Thoracic aorta (tissue), 2 donors: ENCODE data around the gene KRT76. TPM values are rescaled to one million over a fixed set of nuclear protein-coding genes. Genes with fewer than 3 reads are reported as not detected.

Experiments
- ATAC-seq: fragments of 150-250 bp; one replicate; pipeline ENCODE4 v1.8.0; 2017; ENCODE audit warnings: low read depth; ENCODE audit not compliant: insufficient number of reproducible peaks, low FRiP score
- DNase-seq: peaks from one replicate; pipeline ENCODE4 v3.0.0-alpha.2; 2020; ENCODE audit warnings: low spot score
- H3K27ac ChIP-seq, 2 donors: fragments of 200-600 bp; sonication (generic); 1 replicate in 1 of 2; 2 replicates in 1 of 2; pipeline ENCODE4 v1.5.1; 2016; ENCODE audit warnings: mild to moderate bottlenecking in 2 of 2, moderate library complexity in 2 of 2
- H3K27me3 ChIP-seq: fragments of 200-600 bp; sonication (generic); replicated peaks from 2 replicates; pipeline ENCODE4 v1.6.0; 2016; ENCODE audit warnings: mild to moderate bottlenecking; ENCODE audit not compliant: insufficient read depth
- H3K36me3 ChIP-seq: fragments of 200-600 bp; sonication (generic); one replicate; pipeline ENCODE4 v1.5.1; 2016
- H3K4me1 ChIP-seq, 2 donors: fragments of 200-600 bp; sonication (generic); 1 replicate in 1 of 2; 2 replicates in 1 of 2; pipeline versions ENCODE4 v1.5.1 to v1.6.0; 2016; ENCODE audit warnings: low read depth in 2 of 2, mild to moderate bottlenecking in 1 of 2; ENCODE audit not compliant: control insufficient read depth in 1 of 2
- H3K4me3 ChIP-seq: fragments of 200-600 bp; sonication (generic); 2 replicates; pipeline ENCODE4 v1.5.1; 2016; ENCODE audit warnings: mild to moderate bottlenecking
- H3K9me3 ChIP-seq: fragments of 200-600 bp; sonication (generic); 2 replicates; pipeline ENCODE4 v1.5.1; 2016
- CTCF ChIP-seq: fragments of 200-600 bp; sonication (generic); IDR thresholded peaks from one replicate; pipeline ENCODE4 v1.5.1; 2019; ENCODE audit warnings: antibody characterized with exemption
- total RNA-seq, 2 donors: library from RNA; depleted of rRNA; stranded (reverse); fragments of >200 nt; gene quantifications; one replicate each; pipeline versions ENCODE4 v1.1.0 to v1.2.3, GENCODE V29; 2016

Gene KRT76
- total RNA-seq, 2 donors from 2014 or later: not detected

GRCh38 chr12:52784909-52785308, 7.8 kb upstream of the KRT76 start:
- Histone ChIP-seq H3K4me1 (no peaks in the 10 kb centered on the region), H3K36me3 (no peaks in the 10 kb centered on the region), H3K27ac (no peak overlapping the region), H3K4me3 (no peak overlapping the region), H3K27me3 (no peaks in the 10 kb centered on the region), H3K9me3 (no peaks in the 10 kb centered on the region)
- no peak for ATAC-seq
- TF ChIP-seq CTCF: no peak
- no peak for DNase-seq

GRCh38 chr12:52783563-52784316, 6.6 kb upstream of the KRT76 start:
- Histone ChIP-seq H3K27me3 (no peaks in the 10 kb centered on the region), H3K27ac (no peak overlapping the region), H3K36me3 (no peaks in the 10 kb centered on the region), H3K9me3 (no peaks in the 10 kb centered on the region), H3K4me1 (no peaks in the 10 kb centered on the region), H3K4me3 (no peak overlapping the region)
- no peak for TF ChIP-seq CTCF
- no peak for ATAC-seq
- DNase-seq: no peak

- no peak for ATAC-seq
- Histone ChIP-seq H3K27me3 (no peaks in the 10 kb centered on the region), H3K4me3 (no peak overlapping the region), H3K27ac (no peak overlapping the region), H3K36me3 (no peaks in the 10 kb centered on the region), H3K9me3 (no peaks in the 10 kb centered on the region), H3K4me1 (no peaks in the 10 kb centered on the region)
- DNase-seq: no peak
- TF ChIP-seq CTCF: no peak
These were observed 5.4 kb upstream of the KRT76 start for GRCh38 chr12:52782502-52782901.

- no peak for TF ChIP-seq CTCF
- DNase-seq (no peak), ATAC-seq (no peak)
- Histone ChIP-seq H3K27ac (no peak overlapping the region), H3K4me3 (no peak overlapping the region), H3K4me1 (no peaks in the 10 kb centered on the region), H3K9me3 (no peaks in the 10 kb centered on the region), H3K27me3 (no peaks in the 10 kb centered on the region), H3K36me3 (no peaks in the 10 kb centered on the region)
These were observed 4.4 kb upstream of the KRT76 start for GRCh38 chr12:52781399-52782082.

GRCh38 chr12:52779914-52780313, 2.8 kb upstream of the KRT76 start:
- DNase-seq (no peak), ATAC-seq (no peak)
- H3K36me3 ChIP-seq: no peaks in the 10 kb centered on the region
- no peak for TF ChIP-seq CTCF
- H3K27ac ChIP-seq: no peak overlapping the region
- H3K4me1 ChIP-seq: no peaks in the 10 kb centered on the region
- no peak overlapping the region for H3K4me3 ChIP-seq
- no peaks in the 10 kb centered on the region for H3K27me3 ChIP-seq
- no peaks in the 10 kb centered on the region for H3K9me3 ChIP-seq
